GF-D8 (cell line): ENCODE data around the gene HAUS3.
"Not testable (repeated sequence)": the region's sequence is repeated elsewhere in the genome, so short reads cannot be mapped to it uniquely, and the experiment has no call there.

Experiments used
- DNase-seq: peaks from one replicate; lab custom pipeline; 2025; lab: John Stamatoyannopoulos, UW

Gene HAUS3

DNA sequence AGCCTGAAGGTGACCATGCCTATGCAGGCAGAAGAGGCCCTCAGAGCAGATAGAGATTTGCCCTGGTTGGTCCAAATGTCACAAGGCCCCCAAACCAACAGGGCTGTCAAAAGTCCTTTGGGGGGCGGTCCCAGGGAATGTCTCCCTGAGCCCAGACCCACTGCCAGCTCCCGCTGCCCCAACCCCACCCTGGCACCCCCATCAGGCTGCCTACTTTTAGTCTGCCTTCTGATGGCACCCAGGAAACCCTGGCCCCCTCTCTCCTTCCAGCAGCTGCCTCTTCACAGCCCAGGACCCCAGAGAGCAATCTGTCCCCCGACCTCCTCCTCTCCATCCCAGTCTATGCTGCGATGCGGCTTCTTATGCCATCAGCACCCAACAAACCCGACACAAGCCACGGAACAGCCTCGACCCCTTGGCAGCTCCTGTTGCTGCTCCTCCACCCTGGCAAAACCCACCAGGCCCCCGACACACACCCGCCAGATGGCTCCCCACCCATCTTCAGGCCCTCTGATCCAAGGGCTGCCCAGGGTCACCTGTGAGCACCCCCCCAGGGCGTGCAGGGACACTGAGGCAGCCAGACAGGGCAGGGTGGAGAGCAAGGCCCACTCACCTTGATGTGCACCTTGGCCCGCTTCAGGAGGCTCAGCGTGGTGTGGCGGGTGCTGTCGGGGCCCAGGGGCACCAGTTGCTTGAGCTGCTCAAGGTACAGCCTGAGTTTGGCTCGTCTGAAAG lies 10.0 kb upstream of the HAUS3 start:
- DNase-seq: no peak

- DNase-seq: no peak
These were observed 9.3 kb upstream of the HAUS3 start for GRCh38 chr4:2251073-2251794.

DNA sequence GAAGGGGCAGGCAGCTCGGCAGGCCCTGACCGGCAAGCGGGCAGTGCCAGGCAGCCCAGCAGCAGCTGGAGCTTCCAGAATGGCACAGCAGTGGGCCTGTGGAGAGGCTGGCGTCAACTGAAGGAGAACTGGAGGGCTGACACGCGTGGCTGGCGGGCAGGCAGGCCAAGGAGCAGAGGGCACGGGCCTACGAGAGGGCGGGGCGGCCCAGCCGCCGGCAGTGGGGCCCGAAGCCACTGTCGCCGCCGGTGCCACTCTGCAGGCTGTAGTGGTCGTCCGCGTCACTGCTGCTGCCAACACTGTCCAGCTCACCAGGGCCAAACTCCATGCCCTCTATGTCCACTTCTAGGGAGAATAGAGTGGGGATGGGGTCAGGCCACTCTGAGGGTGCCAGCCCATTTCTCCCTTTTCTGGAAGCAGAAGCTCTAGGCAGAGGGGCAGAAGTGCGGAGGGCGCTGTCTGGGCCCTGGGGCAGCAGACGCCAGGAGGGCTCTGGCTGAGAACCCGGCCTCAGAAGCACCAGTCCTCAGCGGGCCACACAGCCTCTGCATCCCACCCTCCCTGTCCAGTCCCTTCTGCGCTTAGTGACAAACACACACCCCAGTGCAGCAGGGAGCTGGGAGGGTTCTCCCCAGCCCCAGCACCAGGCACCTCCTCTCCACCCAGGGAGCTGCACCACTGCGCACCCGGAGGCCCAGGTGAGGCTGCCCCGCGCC lies 8.6 kb upstream of the HAUS3 start:
- no peak for DNase-seq

- DNase-seq: no peak
These were observed 7.8 kb upstream of the HAUS3 start for GRCh38 chr4:2249526-2250356.

DNA sequence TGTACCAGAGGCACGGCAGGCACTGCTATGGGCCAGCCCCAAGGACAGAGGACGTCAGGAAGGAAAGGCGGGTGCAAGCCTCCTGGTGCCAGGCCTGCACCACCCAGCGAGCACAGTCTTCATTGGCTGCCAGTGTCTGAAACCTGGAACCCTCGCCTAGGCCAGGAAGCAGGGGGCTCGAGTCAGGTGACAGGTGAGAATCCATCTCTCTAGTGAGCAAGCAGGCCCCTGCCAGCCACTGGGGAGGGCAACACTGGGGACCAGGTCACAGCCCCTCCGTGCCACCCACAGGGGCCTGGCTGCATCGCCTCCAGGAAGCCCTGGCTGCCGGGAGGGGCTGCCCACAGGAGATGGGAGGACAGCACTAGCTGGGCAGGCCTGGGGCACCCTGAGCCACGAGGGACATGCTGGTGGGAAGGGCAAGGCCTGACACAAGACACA lies 6.9 kb upstream of the HAUS3 start:
- no peak for DNase-seq

DNA sequence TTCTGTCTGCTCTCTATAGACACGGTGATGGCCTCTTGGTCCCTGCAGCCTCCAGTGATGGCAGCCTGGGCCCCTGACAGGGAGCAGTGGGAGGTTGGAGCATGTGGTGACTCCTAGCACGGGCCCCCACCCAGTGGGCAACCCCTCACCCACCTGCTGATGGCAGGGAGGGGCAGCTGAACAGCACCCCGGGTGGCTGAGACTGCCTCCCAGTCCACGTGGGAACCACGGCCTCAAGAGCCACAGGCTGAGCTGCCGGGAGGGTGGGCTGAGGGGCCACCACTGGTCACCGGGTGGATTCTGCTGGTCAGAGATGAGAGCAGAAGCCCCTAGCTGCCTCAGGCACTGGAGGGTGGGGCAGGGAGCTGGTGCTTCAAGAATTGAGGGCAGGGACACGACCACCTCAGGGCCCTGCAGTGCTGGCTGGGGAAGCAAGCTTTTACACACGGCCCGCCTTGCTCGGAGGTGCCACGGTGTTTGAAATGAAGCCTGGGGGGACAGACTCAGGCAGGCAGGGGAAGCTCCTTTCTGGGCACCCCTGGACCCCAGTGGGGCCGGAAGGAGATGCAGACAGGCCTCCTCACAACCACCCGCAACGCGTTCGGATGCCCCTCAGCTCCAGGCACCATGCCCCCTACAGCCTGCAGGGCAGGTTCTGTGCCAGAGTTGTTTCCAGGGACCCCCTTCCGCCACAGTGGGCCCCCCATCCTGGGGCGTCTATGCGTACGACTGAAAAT lies 6.3 kb upstream of the HAUS3 start:
- no peak for DNase-seq

- no peak for DNase-seq
These were observed 5.5 kb upstream of the HAUS3 start for GRCh38 chr4:2247128-2248043.

DNA sequence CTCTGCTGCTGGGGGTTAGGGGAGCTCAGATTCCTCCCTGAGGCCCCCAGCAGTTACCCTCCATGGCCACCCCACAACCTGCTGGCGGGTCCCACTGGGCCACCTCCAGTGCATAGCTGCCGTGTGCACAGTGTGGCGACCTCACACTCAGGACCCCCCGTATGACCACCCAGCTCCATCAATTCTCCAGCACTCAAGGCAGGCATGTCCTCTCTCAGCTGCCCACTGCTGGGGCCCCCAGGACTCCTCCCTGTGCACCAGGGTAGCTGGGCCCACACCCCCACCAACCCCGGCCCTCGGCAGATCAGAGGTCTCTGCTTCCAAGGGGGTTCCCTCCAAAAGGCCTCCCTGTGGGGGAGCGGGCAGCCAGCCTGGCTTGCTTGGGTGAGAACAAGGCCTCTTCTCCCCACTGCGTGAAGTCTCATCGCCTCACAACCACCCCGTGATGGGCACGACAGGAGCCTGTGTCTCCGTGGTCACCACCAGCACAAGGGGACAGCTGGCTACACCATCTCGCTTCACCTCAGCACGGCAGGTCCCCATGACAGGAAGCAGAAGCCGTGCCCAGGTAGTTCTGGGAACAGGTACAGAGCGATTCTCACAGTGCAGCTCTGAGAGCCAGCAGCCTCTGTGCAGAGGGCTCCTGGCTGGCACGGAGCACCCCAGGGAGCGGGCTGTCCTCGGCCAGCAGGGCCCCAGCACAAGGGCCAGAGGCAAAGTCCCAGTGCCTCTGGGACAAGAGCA lies 4.6 kb upstream of the HAUS3 start:
- DNase-seq: no peak

- DNase-seq: no peak
These were observed 3.9 kb upstream of the HAUS3 start for GRCh38 chr4:2245787-2246275.

GRCh38 chr4:2245057-2245786 lies 3.3 kb upstream of the HAUS3 start:
- DNase-seq: no peak

- peak; percentile 52 for DNase-seq
These were observed 1.9 kb upstream of the HAUS3 start for GRCh38 chr4:2243681-2244380.

DNA sequence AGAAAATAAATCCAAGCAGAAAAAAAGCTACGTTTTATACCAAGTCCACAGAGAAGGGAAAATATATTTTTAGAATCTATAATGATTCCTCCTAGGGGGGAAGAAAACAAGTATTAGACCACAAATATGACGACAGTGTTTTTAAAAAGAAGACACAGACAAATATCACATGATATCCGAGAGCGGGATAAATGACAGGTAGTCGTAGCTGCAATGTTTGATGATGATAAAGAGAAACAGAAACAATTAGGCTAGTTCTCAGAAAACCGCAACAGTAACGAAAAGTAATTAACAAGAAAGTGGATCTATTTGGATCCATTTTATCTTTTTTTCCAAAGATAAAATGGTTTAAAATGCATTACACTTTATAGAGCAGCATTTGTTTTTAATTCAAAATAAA lies 918 bp downstream of the HAUS3 start:
- DNase-seq: no peak

DNA sequence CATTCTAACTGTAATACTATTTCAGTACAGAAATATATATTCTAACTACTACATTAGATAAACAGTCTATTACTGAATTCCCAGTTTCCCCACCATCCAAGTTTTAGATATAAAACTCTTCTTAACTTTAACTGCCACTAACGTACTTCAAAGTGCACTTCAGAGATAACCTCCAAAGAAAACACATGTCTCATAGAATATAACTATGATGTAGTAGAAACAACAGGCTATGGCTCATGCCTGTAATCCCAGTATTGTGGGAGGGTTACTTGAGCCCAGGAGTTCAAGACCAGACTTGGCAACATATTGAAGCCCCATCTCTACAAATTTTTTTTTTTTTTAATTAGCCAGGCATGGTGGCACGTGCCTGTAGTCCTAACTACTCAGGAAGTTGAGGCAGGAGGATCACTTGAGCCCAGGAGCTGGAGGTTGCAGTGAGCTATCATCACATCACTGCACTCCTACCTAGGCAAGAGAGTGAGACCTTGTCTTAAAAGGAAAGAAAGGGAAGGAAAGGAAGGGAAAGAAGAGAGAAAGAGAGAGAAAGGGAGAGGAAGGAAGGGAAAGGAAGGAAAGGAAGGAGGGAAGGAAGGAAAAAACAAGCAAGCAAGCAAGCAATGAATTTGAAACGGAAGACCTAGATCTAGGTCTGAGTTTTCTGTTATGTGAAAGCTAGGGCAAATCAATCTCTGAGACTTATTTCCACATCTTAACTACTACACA lies 4.8 kb downstream of the HAUS3 start:
- DNase-seq: no peak

- DNase-seq: no peak
These were observed 10.8 kb downstream of the HAUS3 start for GRCh38 chr4:2231082-2231481.

DNA sequence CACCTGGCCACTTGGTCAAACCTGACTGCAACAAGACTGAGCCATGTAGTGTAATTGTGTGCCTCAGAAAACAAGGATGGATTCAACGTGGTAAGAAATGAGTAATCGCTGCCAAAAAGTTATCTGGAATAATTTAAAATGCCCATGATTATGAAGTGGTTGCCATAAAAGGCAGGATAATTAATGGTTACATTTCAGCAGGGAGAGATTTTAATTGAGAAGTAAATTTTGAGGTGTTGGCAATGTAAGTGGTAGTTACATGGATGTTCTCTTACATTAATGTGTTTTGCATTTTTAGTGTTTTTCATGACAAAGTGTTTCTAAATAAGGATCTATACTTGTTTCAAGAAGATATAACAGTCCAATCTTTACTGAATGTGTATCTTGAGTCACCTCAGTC lies 15.7 kb downstream of the HAUS3 start:
- no peak for DNase-seq

DNA sequence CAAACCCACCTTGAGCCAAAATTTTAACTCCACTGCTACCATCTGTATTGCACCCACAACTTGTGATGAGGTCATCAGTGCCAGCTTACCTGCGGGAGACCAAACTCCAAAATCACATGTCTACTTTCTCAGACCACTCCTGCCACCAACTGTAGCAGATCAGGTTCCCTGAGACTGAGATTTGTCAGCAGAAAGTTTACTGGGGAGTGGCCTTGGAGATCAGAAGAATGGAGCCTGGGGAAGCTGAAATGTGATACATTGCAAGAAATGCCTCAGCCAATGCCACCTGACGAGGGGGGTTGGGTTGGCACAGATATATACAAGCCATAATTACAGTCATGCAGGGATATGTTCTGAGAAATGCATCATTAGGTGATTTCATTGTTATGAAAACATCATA lies 19.1 kb downstream of the HAUS3 start:
- DNase-seq: no peak

DNA sequence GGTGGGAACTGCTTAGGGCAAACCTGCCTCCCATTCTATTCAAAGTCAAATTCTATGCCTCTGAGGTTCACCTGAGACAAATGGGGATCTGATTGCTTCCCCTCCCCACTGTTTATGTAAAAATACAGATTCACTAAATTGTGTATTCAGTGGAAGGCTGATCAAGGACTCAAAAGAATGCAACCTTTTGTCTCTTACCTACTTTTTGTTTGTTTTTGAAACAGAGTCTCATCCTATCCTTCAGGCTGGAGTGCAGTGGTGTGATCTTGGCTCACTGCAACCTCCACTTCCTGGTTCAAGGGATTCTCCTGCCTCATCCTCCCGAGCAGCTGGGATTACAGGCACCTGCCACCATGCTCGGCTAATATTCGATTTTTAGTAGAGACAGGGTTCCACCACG lies 20.5 kb downstream of the HAUS3 start:
- DNase-seq: not testable (repeated sequence)
